GM23338 (cell line): ENCODE results near the gene TBL1XR1.

Source experiments
- CREB1 ChIP-seq: fragments of 250-450 bp; sonication (Bioruptor Pico); IDR thresholded peaks from 2 replicates; pipeline ENCODE4 v1.5.0; 2020; ENCODE audit warnings: low read depth, mild to moderate bottlenecking, moderate library complexity
- CTCF ChIP-seq, 2 experiments: fragments of 200-600 bp in 1 of 2; sonication (generic) in 1 of 2; conservative IDR thresholded peaks; 2 replicates each; pipeline versions ENCODE4 v1.5.1 to v1.6.1; 2016 to 2017; ENCODE audit warnings: antibody characterized with exemption in 2 of 2, low read depth in 2 of 2, mild to moderate bottlenecking in 2 of 2, moderate library complexity in 1 of 2
- EZH2phosphoT487 ChIP-seq: fragments of 200-600 bp; sonication (generic); IDR thresholded peaks from one replicate; pipeline ENCODE4 v1.8.1; 2018; ENCODE audit warnings: antibody characterized with exemption; ENCODE audit not compliant: unreplicated experiment
- JUNB ChIP-seq: IDR thresholded peaks from one replicate; pipeline ENCODE4 v1.6.1; 2016; ENCODE audit warnings: antibody characterized with exemption; ENCODE audit not compliant: unreplicated experiment
- POLR2AphosphoS5 ChIP-seq: IDR thresholded peaks from 2 replicates; pipeline ENCODE4 v1.6.1; 2016; ENCODE audit warnings: antibody characterized with exemption, low read depth
- TF ChIP-seq, protein P1 (sequence below): IDR thresholded peaks from one replicate; pipeline ENCODE4 v1.6.1; 2018; ENCODE audit warnings: antibody characterized with exemption; ENCODE audit not compliant: unreplicated experiment

- TF ChIP-seq POLR2AphosphoS5: no peak
- no peak for TF ChIP-seq CTCF (conservative IDR thresholded peaks at IDR 0.05; ENCODE audit: low read depth in 2 of 2)
- TF ChIP-seq, protein P1, sequence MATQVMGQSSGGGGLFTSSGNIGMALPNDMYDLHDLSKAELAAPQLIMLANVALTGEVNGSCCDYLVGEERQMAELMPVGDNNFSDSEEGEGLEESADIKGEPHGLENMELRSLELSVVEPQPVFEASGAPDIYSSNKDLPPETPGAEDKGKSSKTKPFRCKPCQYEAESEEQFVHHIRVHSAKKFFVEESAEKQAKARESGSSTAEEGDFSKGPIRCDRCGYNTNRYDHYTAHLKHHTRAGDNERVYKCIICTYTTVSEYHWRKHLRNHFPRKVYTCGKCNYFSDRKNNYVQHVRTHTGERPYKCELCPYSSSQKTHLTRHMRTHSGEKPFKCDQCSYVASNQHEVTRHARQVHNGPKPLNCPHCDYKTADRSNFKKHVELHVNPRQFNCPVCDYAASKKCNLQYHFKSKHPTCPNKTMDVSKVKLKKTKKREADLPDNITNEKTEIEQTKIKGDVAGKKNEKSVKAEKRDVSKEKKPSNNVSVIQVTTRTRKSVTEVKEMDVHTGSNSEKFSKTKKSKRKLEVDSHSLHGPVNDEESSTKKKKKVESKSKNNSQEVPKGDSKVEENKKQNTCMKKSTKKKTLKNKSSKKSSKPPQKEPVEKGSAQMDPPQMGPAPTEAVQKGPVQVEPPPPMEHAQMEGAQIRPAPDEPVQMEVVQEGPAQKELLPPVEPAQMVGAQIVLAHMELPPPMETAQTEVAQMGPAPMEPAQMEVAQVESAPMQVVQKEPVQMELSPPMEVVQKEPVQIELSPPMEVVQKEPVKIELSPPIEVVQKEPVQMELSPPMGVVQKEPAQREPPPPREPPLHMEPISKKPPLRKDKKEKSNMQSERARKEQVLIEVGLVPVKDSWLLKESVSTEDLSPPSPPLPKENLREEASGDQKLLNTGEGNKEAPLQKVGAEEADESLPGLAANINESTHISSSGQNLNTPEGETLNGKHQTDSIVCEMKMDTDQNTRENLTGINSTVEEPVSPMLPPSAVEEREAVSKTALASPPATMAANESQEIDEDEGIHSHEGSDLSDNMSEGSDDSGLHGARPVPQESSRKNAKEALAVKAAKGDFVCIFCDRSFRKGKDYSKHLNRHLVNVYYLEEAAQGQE: no peak
- TF ChIP-seq CREB1 (CRISPR knock-in tag): no peak
- TF ChIP-seq EZH2phosphoT487: no peak
- no peak for TF ChIP-seq JUNB
These were observed 87.5 kb downstream of the TBL1XR1 start for GRCh38 chr3:177109688-177110330.
